Liver (tissue), 9 donors: ENCODE measurements around the gene POLL. TPM values are rescaled to one million over a fixed set of nuclear protein-coding genes. Genes with fewer than 3 reads are reported as not detected.

Experiments used
- DNase-seq: peaks from one replicate; pipeline ENCODE4 v3.0.0-alpha.2; 2017; ENCODE audit warnings: low spot score
- H3K27ac ChIP-seq, 2 donors: one replicate each; pipeline ENCODE4 v1.7.0; 2013; ENCODE audit warnings: inconsistent platforms in 2 of 2, low read length in 2 of 2, control low read depth in 1 of 2, low read depth in 1 of 2, mild to moderate bottlenecking in 1 of 2
- H3K27me3 ChIP-seq, 4 donors: one replicate each; pipeline versions ENCODE4 v1.6.1 to v1.7.0; 2013; ENCODE audit warnings: low read length in 3 of 4, inconsistent platforms in 1 of 4, mild to moderate bottlenecking in 1 of 4, moderate library complexity in 1 of 4; ENCODE audit not compliant: control insufficient read depth in 4 of 4, insufficient read depth in 4 of 4
- H3K36me3 ChIP-seq, 4 donors: one replicate each; pipeline versions ENCODE4 v1.6.1 to v1.7.0; 2013; ENCODE audit warnings: low read length in 3 of 4, mild to moderate bottlenecking in 3 of 4, low read depth in 1 of 4, moderate library complexity in 1 of 4; ENCODE audit not compliant: control insufficient read depth in 4 of 4, insufficient read depth in 3 of 4
- H3K4me1 ChIP-seq, 4 donors: one replicate each; pipeline versions ENCODE4 v1.6.1 to v1.7.0; 2013; ENCODE audit warnings: low read length in 3 of 4, mild to moderate bottlenecking in 3 of 4, moderate library complexity in 1 of 4; ENCODE audit not compliant: control insufficient read depth in 4 of 4, insufficient read depth in 4 of 4
- H3K4me3 ChIP-seq, 3 donors: one replicate each; pipeline versions ENCODE4 v1.6.1 to v1.7.0; 2013; ENCODE audit warnings: low read length in 3 of 3, control low read depth in 1 of 3, low read depth in 1 of 3, mild to moderate bottlenecking in 1 of 3
- H3K9ac ChIP-seq, 2 donors: one replicate each; pipeline ENCODE4 v1.7.0; 2013; ENCODE audit warnings: low read length in 2 of 2, mild to moderate bottlenecking in 2 of 2, moderate library complexity in 2 of 2, control low read depth in 1 of 2, low read depth in 1 of 2
- H3K9me3 ChIP-seq, 4 donors: one replicate each; pipeline versions ENCODE4 v1.6.1 to v1.7.0; 2013; ENCODE audit warnings: low read length in 3 of 4; ENCODE audit not compliant: control insufficient read depth in 4 of 4
- EGR1 ChIP-seq, 2 donors: IDR thresholded peaks; 2 replicates each; pipeline ENCODE4 v1.6.1; 2016 to 2018; ENCODE audit warnings: antibody characterized with exemption in 2 of 2, low read depth in 2 of 2
- FOXA1 ChIP-seq: IDR thresholded peaks from 2 replicates; pipeline ENCODE4 v1.6.1; 2016; ENCODE audit warnings: antibody characterized with exemption
- FOXA2 ChIP-seq: IDR thresholded peaks from 2 replicates; pipeline ENCODE4 v1.6.1; 2016; ENCODE audit warnings: antibody characterized with exemption
- HNF4G ChIP-seq: IDR thresholded peaks from 2 replicates; pipeline ENCODE4 v1.6.1; 2016; ENCODE audit warnings: antibody characterized with exemption
- JUND ChIP-seq, 2 donors: IDR thresholded peaks; 2 replicates each; pipeline ENCODE4 v1.6.1; 2016; ENCODE audit warnings: antibody characterized with exemption in 2 of 2
- NR2F2 ChIP-seq: IDR thresholded peaks from 2 replicates; pipeline ENCODE4 v1.6.1; 2016; ENCODE audit warnings: antibody characterized with exemption
- RAD21 ChIP-seq, 2 donors: IDR thresholded peaks; 2 replicates each; pipeline ENCODE4 v1.6.1; 2016; ENCODE audit warnings: antibody characterized with exemption in 2 of 2, mild to moderate bottlenecking in 2 of 2
- RXRA ChIP-seq, 2 donors: IDR thresholded peaks; 2 replicates each; pipeline ENCODE4 v1.6.1; 2017 to 2018; ENCODE audit warnings: antibody characterized with exemption in 2 of 2, mild to moderate bottlenecking in 1 of 2
- SP1 ChIP-seq: IDR thresholded peaks from 2 replicates; pipeline ENCODE4 v1.6.1; 2018; ENCODE audit warnings: antibody characterized with exemption, mild to moderate bottlenecking
- YY1 ChIP-seq: IDR thresholded peaks from 2 replicates; pipeline ENCODE4 v1.6.1; 2016; ENCODE audit warnings: antibody characterized with exemption, mild to moderate bottlenecking
- WGBS: extraction: QIAGEN DNeasy Blood & Tissue Kit; methylation state at CpG from one replicate; pipeline ENCODE4 v1.1.7; 2013; 5-methylcytosine and 5-hydroxymethylcytosine counted together
- polyA plus RNA-seq, 2 donors: library from polyadenylated mRNA; stranded (reverse) in 1 of 2; unstranded in 1 of 2; fragments of 200-250 nt in 1 of 2; fragments of >200 nt in 1 of 2; fragmentation: Nextera tagmentation in 1 of 2; extraction: Ambion mirVana in 1 of 2; gene quantifications; one replicate each; pipeline versions ENCODE4 v1.2.1 to v1.2.3, GENCODE V29; 2013 to 2015
- total RNA-seq, 2 donors: library from RNA; depleted of rRNA; stranded (reverse); fragments of >200 nt; gene quantifications; one replicate each; pipeline ENCODE4 v1.2.3, GENCODE V29; 2014
- TF ChIP-seq, protein P1 (sequence below): IDR thresholded peaks from 2 replicates; pipeline ENCODE4 v1.6.1; 2016; ENCODE audit warnings: antibody characterized with exemption
- TF ChIP-seq, protein P2 (sequence below): IDR thresholded peaks from 2 replicates; pipeline ENCODE4 v1.6.1; 2016; ENCODE audit warnings: antibody characterized with exemption, mild to moderate bottlenecking
- TF ChIP-seq, protein P3 (sequence below): fragments of 150-350 bp; IDR thresholded peaks from 2 replicates; pipeline ENCODE4 v1.5.1; 2017; ENCODE audit warnings: improper control_type of control experiment, low read depth, low read length; ENCODE audit not compliant: missing input control
- donor health status: healthy.
- donor health status: healthy.
- donor health status: healthy.
- donor health status: healthy.
- donor health status: healthy.

POLL gene
- total and polyA plus RNA-seq, 4 donors: 8.8 to 13.0 (median 10.3) TPM

DNA sequence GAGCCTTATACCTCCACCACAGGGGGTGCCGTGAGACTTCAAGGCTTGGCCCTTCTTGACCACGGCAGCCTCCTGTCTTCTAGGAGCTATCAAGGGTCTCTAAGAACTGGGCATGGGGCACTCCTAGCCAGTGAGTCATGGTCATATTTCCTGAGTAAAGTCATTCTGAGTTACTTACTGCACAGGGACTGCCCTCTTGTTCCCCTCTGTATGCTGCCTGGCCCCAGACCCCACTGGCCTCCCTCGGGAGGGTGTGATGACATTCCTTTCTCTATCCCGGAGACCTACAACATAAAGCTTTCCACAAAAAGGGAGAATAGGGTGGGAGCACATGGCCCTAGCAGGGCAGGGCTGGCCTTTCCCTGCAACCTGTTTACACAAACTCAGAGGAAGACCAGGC, 21.4 kb upstream of the POLL start:
- WGBS: 93% methylated on average over 4 of the region's 4 CpGs
- no peaks in the 10 kb centered on the region for H3K4me1 ChIP-seq
- H3K27me3 ChIP-seq: no peaks in the 10 kb centered on the region
- peaks cover 3 to 45% (median 26%) of the 10 kb centered on the region in 4 donors for H3K36me3 ChIP-seq
- H3K27ac ChIP-seq: no peak overlapping the region
- no peak overlapping the region for H3K4me3 ChIP-seq
- no peak for DNase-seq
- H3K9me3 ChIP-seq: no peaks in the 10 kb centered on the region
- no peak for TF ChIP-seq RAD21 (IDR thresholded peaks at IDR 0.05)
- no peak for TF ChIP-seq JUND (IDR thresholded peaks at IDR 0.05)
- no peak for TF ChIP-seq NR2F2
- TF ChIP-seq FOXA1: no peak
- TF ChIP-seq EGR1 (IDR thresholded peaks at IDR 0.05; ENCODE audit: low read depth in 2 of 2): no peak
- TF ChIP-seq HNF4G: no peak
- TF ChIP-seq, protein P1, sequence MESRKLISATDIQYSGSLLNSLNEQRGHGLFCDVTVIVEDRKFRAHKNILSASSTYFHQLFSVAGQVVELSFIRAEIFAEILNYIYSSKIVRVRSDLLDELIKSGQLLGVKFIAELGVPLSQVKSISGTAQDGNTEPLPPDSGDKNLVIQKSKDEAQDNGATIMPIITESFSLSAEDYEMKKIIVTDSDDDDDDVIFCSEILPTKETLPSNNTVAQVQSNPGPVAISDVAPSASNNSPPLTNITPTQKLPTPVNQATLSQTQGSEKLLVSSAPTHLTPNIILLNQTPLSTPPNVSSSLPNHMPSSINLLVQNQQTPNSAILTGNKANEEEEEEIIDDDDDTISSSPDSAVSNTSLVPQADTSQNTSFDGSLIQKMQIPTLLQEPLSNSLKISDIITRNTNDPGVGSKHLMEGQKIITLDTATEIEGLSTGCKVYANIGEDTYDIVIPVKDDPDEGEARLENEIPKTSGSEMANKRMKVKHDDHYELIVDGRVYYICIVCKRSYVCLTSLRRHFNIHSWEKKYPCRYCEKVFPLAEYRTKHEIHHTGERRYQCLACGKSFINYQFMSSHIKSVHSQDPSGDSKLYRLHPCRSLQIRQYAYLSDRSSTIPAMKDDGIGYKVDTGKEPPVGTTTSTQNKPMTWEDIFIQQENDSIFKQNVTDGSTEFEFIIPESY: no peak
- no peak for TF ChIP-seq SP1
- no peak overlapping the region for H3K9ac ChIP-seq

DNA sequence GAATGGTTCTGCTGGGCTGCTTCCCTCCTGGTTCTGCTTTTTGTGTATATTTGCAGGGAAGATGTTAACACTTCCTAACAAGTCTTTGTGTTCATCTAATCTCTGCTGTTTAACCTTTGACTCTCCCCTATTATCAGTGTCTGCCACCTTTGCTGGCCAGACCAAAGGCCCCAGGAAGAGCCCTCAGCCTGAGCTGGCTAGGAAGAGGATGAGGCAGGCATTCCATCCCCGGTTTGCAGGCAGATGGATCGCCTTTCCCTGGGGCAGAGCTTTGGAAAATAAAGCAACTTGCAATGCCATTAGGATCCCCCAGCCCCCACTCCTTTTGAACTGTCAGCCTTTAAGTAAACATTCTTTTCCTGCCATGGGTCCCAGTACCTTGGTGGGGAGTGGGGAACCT, 19.1 kb upstream of the POLL start:
- TF ChIP-seq FOXA2 (no peak), HNF4G (no peak), SP1 (no peak), RXRA (IDR thresholded peaks at IDR 0.05) (no peak)
- TF ChIP-seq, protein P2, sequence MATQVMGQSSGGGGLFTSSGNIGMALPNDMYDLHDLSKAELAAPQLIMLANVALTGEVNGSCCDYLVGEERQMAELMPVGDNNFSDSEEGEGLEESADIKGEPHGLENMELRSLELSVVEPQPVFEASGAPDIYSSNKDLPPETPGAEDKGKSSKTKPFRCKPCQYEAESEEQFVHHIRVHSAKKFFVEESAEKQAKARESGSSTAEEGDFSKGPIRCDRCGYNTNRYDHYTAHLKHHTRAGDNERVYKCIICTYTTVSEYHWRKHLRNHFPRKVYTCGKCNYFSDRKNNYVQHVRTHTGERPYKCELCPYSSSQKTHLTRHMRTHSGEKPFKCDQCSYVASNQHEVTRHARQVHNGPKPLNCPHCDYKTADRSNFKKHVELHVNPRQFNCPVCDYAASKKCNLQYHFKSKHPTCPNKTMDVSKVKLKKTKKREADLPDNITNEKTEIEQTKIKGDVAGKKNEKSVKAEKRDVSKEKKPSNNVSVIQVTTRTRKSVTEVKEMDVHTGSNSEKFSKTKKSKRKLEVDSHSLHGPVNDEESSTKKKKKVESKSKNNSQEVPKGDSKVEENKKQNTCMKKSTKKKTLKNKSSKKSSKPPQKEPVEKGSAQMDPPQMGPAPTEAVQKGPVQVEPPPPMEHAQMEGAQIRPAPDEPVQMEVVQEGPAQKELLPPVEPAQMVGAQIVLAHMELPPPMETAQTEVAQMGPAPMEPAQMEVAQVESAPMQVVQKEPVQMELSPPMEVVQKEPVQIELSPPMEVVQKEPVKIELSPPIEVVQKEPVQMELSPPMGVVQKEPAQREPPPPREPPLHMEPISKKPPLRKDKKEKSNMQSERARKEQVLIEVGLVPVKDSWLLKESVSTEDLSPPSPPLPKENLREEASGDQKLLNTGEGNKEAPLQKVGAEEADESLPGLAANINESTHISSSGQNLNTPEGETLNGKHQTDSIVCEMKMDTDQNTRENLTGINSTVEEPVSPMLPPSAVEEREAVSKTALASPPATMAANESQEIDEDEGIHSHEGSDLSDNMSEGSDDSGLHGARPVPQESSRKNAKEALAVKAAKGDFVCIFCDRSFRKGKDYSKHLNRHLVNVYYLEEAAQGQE: no peak

DNA sequence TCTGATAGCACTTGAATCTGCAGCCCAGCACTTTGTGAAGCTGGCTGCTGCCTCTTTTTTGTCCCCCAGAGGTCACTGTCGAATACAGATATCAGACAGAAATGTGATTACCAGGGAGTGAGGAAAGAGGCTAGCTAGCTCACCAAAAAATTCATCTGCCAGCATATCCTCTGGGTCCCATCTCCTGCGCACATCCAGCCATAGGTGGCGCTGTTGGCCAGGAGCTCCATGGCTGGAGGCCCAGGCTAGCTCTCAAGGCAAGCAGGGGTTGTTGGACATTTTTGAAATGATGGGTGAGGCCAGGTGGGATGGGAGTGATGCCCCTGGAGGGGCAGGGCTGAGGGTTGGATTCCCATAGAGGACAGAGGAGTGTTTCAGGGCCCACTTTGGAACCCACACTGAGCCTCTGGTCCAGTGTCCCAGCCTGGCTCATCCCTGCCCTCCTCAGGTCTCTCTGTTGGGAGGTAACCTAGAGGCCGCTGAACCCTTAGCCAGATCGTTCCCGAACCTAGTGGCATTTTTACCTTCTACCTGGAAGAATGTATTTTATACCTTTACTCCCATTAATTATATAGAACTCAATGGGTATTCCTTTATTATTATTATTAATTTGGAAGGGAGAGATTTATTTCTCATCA, 14.8 kb upstream of the POLL start:
- H3K4me1 ChIP-seq: no peaks in the 10 kb centered on the region
- H3K4me3 ChIP-seq: no peak overlapping the region
- H3K27ac ChIP-seq: no peak overlapping the region
- 30% methylated on average over 6 of the region's 6 CpGs for WGBS
- peak; percentile 76 for DNase-seq
- H3K9ac ChIP-seq: no peak overlapping the region
- TF ChIP-seq SP1: no peak
- TF ChIP-seq RAD21 (IDR thresholded peaks at IDR 0.05): peak; percentile 85 to 91
- peak; percentile 5 for TF ChIP-seq FOXA2
- no peak for TF ChIP-seq NR2F2
- TF ChIP-seq RXRA (IDR thresholded peaks at IDR 0.05): peak; percentile 42 to 72
- TF ChIP-seq YY1: peak; percentile 32
- TF ChIP-seq, protein P3, sequence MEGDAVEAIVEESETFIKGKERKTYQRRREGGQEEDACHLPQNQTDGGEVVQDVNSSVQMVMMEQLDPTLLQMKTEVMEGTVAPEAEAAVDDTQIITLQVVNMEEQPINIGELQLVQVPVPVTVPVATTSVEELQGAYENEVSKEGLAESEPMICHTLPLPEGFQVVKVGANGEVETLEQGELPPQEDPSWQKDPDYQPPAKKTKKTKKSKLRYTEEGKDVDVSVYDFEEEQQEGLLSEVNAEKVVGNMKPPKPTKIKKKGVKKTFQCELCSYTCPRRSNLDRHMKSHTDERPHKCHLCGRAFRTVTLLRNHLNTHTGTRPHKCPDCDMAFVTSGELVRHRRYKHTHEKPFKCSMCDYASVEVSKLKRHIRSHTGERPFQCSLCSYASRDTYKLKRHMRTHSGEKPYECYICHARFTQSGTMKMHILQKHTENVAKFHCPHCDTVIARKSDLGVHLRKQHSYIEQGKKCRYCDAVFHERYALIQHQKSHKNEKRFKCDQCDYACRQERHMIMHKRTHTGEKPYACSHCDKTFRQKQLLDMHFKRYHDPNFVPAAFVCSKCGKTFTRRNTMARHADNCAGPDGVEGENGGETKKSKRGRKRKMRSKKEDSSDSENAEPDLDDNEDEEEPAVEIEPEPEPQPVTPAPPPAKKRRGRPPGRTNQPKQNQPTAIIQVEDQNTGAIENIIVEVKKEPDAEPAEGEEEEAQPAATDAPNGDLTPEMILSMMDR: peak; percentile 78
- H3K36me3 ChIP-seq: peaks cover 0 to 10% (median 4%) of the 10 kb centered on the region in 4 donors
- H3K27me3 ChIP-seq: no peaks in the 10 kb centered on the region
- no peaks in the 10 kb centered on the region for H3K9me3 ChIP-seq

More for the DNA sequence above, 19.1 kb upstream of the POLL start:
- H3K9ac ChIP-seq: no peak overlapping the region
- H3K4me3 ChIP-seq: no peak overlapping the region
- 65% methylated on average over 2 of the region's 2 CpGs for WGBS
- H3K4me1 ChIP-seq: no peaks in the 10 kb centered on the region
- no peaks in the 10 kb centered on the region for H3K9me3 ChIP-seq
- H3K27ac ChIP-seq: no peak overlapping the region
- H3K36me3 ChIP-seq: peaks cover 3 to 44% (median 26%) of the 10 kb centered on the region in 4 donors
- no peaks in the 10 kb centered on the region for H3K27me3 ChIP-seq
- no peak for DNase-seq
